GM23248 (cell line): Measurements from ENCODE around the gene C22orf31. TPM values are rescaled to one million over a fixed set of nuclear protein-coding genes. Genes with fewer than 3 reads are reported as not detected.
"Not testable (repeated sequence)": the region's sequence is repeated elsewhere in the genome, so short reads cannot be mapped to it uniquely, and the experiment has no call there.

Source experiments
- DNase-seq: peaks from one replicate; pipeline ENCODE4 v3.0.0-alpha.2; 2015
- H2AFZ ChIP-seq: fragments of 200-600 bp; sonication (generic); 2 replicates; pipeline ENCODE4 v1.6.1; 2016; ENCODE audit warnings: antibody characterized with exemption
- H3F3A ChIP-seq: fragments of 200-600 bp; sonication (generic); 2 replicates; pipeline ENCODE4 v1.6.1; 2016; ENCODE audit warnings: mild to moderate bottlenecking, antibody characterized with exemption, mixed run types; ENCODE audit not compliant: insufficient read depth
- H3K27ac ChIP-seq: fragments of 200-600 bp; sonication (generic); 2 replicates; pipeline ENCODE4 v1.5.1; 2016; ENCODE audit warnings: mild to moderate bottlenecking
- H3K27me3 ChIP-seq: fragments of 200-600 bp; sonication (generic); replicated peaks from 2 replicates; pipeline ENCODE4 v1.6.1; 2016; ENCODE audit warnings: mild to moderate bottlenecking; ENCODE audit not compliant: insufficient read depth
- H3K36me3 ChIP-seq: fragments of 200-600 bp; sonication (generic); 2 replicates; pipeline ENCODE4 v1.6.1; 2016; ENCODE audit warnings: low read depth, mild to moderate bottlenecking
- H3K4me1 ChIP-seq: fragments of 200-600 bp; sonication (generic); 2 replicates; pipeline ENCODE4 v1.6.1; 2016; ENCODE audit warnings: mild to moderate bottlenecking; ENCODE audit not compliant: insufficient read depth
- H3K4me2 ChIP-seq: fragments of 200-600 bp; sonication (generic); one replicate; pipeline ENCODE4 v1.6.1; 2016; ENCODE audit warnings: mild to moderate bottlenecking; ENCODE audit not compliant: unreplicated experiment
- H3K4me3 ChIP-seq: fragments of 200-600 bp; sonication (generic); 2 replicates; pipeline ENCODE4 v1.5.1; 2016; ENCODE audit warnings: mild to moderate bottlenecking
- H3K79me2 ChIP-seq: fragments of 200-600 bp; sonication (generic); 2 replicates; pipeline ENCODE4 v1.6.1; 2016; ENCODE audit warnings: mild to moderate bottlenecking; ENCODE audit not compliant: insufficient read depth
- H3K9ac ChIP-seq: fragments of 200-600 bp; sonication (generic); 2 replicates; pipeline ENCODE4 v1.6.1; 2016; ENCODE audit warnings: mild to moderate bottlenecking
- H3K9me2 ChIP-seq: fragments of 200-600 bp; sonication (generic); 2 replicates; pipeline ENCODE4 v1.6.1; 2016; ENCODE audit warnings: mixed run types, mild to moderate bottlenecking, moderate library complexity; ENCODE audit not compliant: insufficient read depth
- H3K9me3 ChIP-seq: fragments of 200-600 bp; sonication (generic); one replicate; pipeline ENCODE4 v1.6.1; 2017; ENCODE audit warnings: low read depth
- H4K20me1 ChIP-seq: fragments of 200-600 bp; sonication (generic); 2 replicates; pipeline ENCODE4 v1.6.0; 2016; ENCODE audit not compliant: insufficient read depth
- EZH2 ChIP-seq: fragments of 200-600 bp; sonication (generic); IDR thresholded peaks from 2 replicates; pipeline ENCODE4 v1.6.1; 2018; ENCODE audit warnings: antibody characterized with exemption, mild to moderate bottlenecking; ENCODE audit not compliant: insufficient read depth, poor library complexity, severe bottlenecking
- EZH2phosphoT487 ChIP-seq: fragments of 200-600 bp; sonication (generic); IDR thresholded peaks from 2 replicates; pipeline ENCODE4 v1.6.1; 2018; ENCODE audit warnings: antibody characterized with exemption, moderate library complexity, mild to moderate bottlenecking, low read depth; ENCODE audit not compliant: insufficient read depth
- WGBS, 2 experiments: methylation state at CpG; one replicate each; pipeline ENCODE4 v1.1.6; 2015 to 2017; ENCODE audit warnings: low lambda C conversion rate in 2 of 2, low coverage in 1 of 2; ENCODE audit errors: missing lambda C conversion rate in 2 of 2; 5-methylcytosine and 5-hydroxymethylcytosine counted together
- in situ Hi-C: fragments of 300-500 bp; cut with MboI; formaldehyde crosslinking; loops from 2 replicates; pipeline ENCODE4 v1.15.0; 2020
- polyA plus RNA-seq: library from polyadenylated mRNA; unstranded; fragments of >200 nt; fragmentation: Nextera tagmentation; extraction: Ambion mirVana; gene quantifications from 2 replicates; pipeline ENCODE4 v1.2.1, GENCODE V29; 2016
- total RNA-seq: library from RNA; depleted of rRNA; stranded (reverse); fragments of >200 nt; shearing (Covaris generic); gene quantifications from 2 replicates; pipeline ENCODE4 v1.2.3, GENCODE V29; 2014

The C22orf31 gene
- total and polyA plus RNA-seq, 2 experiments from 2014 or later = not detected

DNA sequence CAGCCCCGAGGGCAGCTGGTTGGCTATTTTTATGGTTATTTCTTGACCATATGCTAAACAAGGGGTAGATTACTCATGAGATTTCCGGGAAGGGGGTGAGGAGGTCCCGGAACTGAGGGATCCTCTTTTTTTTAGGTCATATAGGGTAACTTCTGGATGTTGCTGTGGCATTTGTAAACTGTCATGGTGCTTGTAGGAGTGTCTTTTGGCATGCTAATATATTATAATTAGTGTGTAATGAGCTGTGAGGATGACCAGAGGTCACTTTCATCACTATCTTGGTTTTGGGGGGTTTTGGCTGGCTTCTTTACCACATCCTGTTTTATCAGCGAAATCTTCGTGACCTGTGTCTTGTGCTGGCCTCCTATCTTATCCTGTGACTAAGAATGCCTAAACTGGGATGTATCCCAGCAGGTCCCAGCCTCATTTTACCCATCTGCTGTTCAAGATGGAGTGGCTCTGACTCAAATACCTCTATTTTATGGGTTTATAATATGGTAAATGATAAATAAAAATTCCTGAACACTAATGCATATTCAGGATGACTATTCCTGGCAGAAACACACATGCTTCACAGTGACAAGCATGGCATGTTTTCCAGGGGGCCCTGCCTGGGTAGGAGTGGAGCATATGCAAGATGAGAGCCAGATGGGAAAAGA lies 22.4 kb upstream of the C22orf31 start:
- Histone ChIP-seq H3K4me1 (0 out of 2 replicates have a peak, but pooled peaks cover 9% of the 10 kb centered on the region), H3K27me3 (no peaks in the 10 kb centered on the region), H3K9me3 (no peaks in the 10 kb centered on the region), H3K36me3 (no peaks in the 10 kb centered on the region), H4K20me1 (no peaks in the 10 kb centered on the region), H2AFZ (no peak overlapping the region), H3K4me3 (no peak overlapping the region), H3K4me2 (no peak overlapping the region), H3K27ac (no peak overlapping the region), H3K79me2 (no peaks in the 10 kb centered on the region), H3F3A (no peaks in the 10 kb centered on the region), H3K9ac (no peak overlapping the region), H3K9me2 (no peaks in the 10 kb centered on the region)
- WGBS, 2 experiments = 37 to 43% methylated on average over 5 of the region's 5 CpGs
- TF ChIP-seq EZH2 = no peak
- TF ChIP-seq EZH2phosphoT487 = no peak
- in situ Hi-C loops = no loop called here
- DNase-seq = no peak

DNA sequence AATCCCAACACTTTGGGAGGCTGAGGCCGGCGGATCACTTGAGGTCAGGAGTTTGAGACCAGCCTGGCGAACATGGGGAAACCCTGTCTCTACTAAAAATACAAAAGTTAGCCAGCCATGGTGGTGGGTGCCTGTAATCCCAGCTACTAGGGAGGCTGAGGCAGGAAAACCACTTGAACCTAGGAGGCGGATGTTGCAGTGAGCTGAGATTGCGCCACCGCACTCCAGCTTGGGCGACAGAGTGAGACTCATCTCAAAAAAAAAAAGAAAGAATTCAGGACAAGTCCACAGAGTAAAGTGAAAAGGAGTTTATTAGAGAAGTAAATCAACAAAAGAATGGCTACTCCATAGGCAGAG lies 21.9 kb upstream of the C22orf31 start:
- H3K9me2 ChIP-seq, H3K36me3 ChIP-seq, in situ Hi-C loops, H3K9me3 ChIP-seq, H3K79me2 ChIP-seq, H3K4me3 ChIP-seq, H3K4me2 ChIP-seq, H2AFZ ChIP-seq, H3F3A ChIP-seq, DNase-seq, H3K9ac ChIP-seq, H3K27me3 ChIP-seq, H4K20me1 ChIP-seq, H3K4me1 ChIP-seq, H3K27ac ChIP-seq: not testable (repeated sequence)
- 94 to 95% methylated on average over 7 of the region's 7 CpGs for WGBS, 2 experiments

DNA sequence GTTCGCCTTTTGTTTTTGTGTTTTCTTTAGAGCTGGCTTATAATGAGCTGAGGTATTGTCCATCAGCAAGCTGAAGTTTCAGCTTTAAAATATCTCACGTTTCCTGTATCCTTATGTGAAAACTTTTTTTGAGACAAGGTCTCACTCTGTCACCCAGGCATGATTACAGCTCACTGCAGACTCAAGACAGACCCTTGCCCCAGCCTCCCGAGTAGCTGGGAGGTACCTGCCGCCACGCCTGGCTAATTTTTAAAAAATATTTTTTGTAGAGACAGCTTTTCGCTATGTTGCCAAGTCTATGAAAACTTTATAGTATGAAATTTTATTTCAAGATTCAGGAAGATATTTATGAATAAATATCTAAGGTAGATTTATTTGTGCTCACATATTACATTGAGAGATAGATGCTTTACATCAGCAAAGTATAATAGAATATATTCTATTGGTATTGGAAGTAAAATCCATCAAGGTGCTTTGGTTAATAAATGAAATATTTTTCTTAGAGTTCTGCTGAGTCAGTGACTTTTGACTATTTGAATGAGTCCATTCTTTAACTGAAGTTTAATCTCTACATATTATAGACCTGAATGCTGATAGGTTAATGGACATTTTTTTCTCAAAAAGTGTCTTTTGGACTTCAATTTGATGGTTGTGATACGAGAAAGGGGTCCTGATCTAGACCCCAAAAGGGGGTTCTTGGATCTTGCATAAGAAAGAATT lies 21.4 kb upstream of the C22orf31 start:
- no peak overlapping the region for H2AFZ ChIP-seq

GRCh38 chr22:29081517-29082236 lies 20.0 kb upstream of the C22orf31 start:
- 47 to 51% methylated on average over 3 of the region's 3 CpGs for WGBS, 2 experiments

More for the DNA sequence above, 21.4 kb upstream of the C22orf31 start:
- Histone ChIP-seq H3K9me2 (no peaks in the 10 kb centered on the region), H3K36me3 (no peaks in the 10 kb centered on the region), H3K27me3 (no peaks in the 10 kb centered on the region), H3K9me3 (no peaks in the 10 kb centered on the region), H3K79me2 (no peaks in the 10 kb centered on the region), H3K27ac (no peak overlapping the region), H4K20me1 (no peaks in the 10 kb centered on the region), H3K4me1 (0 out of 2 replicates have a peak, but pooled peaks cover 9% of the 10 kb centered on the region), H3K4me3 (no peak overlapping the region), H3F3A (no peaks in the 10 kb centered on the region), H3K9ac (no peak overlapping the region), H3K4me2 (no peak overlapping the region)
- WGBS, 2 experiments = 86 to 89% methylated on average over 7 of the region's 7 CpGs
- DNase-seq = no peak
- in situ Hi-C loops = no loop called here
- TF ChIP-seq EZH2 (no peak), EZH2phosphoT487 (no peak)

More at GRCh38 chr22:29081517-29082236, 20.0 kb upstream of the C22orf31 start:
- Histone ChIP-seq H3K4me3 (no peak overlapping the region), H3K9ac (no peak overlapping the region), H3K27ac (no peak overlapping the region), H3K36me3 (no peaks in the 10 kb centered on the region), H3K4me1 (0 out of 2 replicates have a peak, but pooled peaks cover 9% of the 10 kb centered on the region), H3K9me3 (no peaks in the 10 kb centered on the region), H3K4me2 (no peak overlapping the region), H3K27me3 (no peaks in the 10 kb centered on the region), H3F3A (no peaks in the 10 kb centered on the region), H3K79me2 (no peaks in the 10 kb centered on the region), H2AFZ (no peak overlapping the region), H3K9me2 (no peaks in the 10 kb centered on the region), H4K20me1 (no peaks in the 10 kb centered on the region)
- TF ChIP-seq EZH2phosphoT487 (no peak), EZH2 (no peak)
- in situ Hi-C loops = no loop called here
- no peak for DNase-seq
